Hematopoietic multipotent progenitor cell treated with erythropoietin and hydrocortisone succinate and interleukin-3 and kit ligand, for 8 days (in vitro differentiated cells): Measurements from ENCODE around the gene TERT.
"Not testable (repeated sequence)": the region's sequence is repeated elsewhere in the genome, so short reads cannot be mapped to it uniquely, and the experiment has no call there.

Experiments
- DNase-seq: peaks from one replicate; pipeline ENCODE4 v3.0.0-alpha.2; 2015

TERT gene

GRCh38 chr5:1330847-1331831 is 36.3 kb upstream of the TERT start:
- no peak for DNase-seq

- DNase-seq = no peak
Observed at GRCh38 chr5:1330146-1330846, 35.4 kb upstream of the TERT start.

GRCh38 chr5:1329111-1329579 is 34.3 kb upstream of the TERT start:
- DNase-seq = no peak

GRCh38 chr5:1328237-1329110 is 33.6 kb upstream of the TERT start:
- not testable (repeated sequence) for DNase-seq

GRCh38 chr5:1326901-1327756 is 32.3 kb upstream of the TERT start:
- not testable (repeated sequence) for DNase-seq

- not testable (repeated sequence) for DNase-seq
Observed at GRCh38 chr5:1326532-1326875, 31.6 kb upstream of the TERT start.

- DNase-seq = no peak
Observed at GRCh38 chr5:1325870-1326531, 31.1 kb upstream of the TERT start.

- no peak for DNase-seq
Observed at GRCh38 chr5:1325191-1325741, 30.4 kb upstream of the TERT start.

GRCh38 chr5:1324719-1325190 is 29.9 kb upstream of the TERT start:
- DNase-seq = no peak

- DNase-seq = no peak
Observed at GRCh38 chr5:1324301-1324700, 29.4 kb upstream of the TERT start.

GRCh38 chr5:1323803-1324173 is 28.9 kb upstream of the TERT start:
- DNase-seq = no peak

GRCh38 chr5:1322955-1323802 is 28.3 kb upstream of the TERT start:
- DNase-seq = no peak

- DNase-seq = no peak
Observed at GRCh38 chr5:1322036-1322900, 27.4 kb upstream of the TERT start.

GRCh38 chr5:1321576-1321975 is 26.7 kb upstream of the TERT start:
- no peak for DNase-seq

- no peak for DNase-seq
Observed at GRCh38 chr5:1320436-1321344, 25.8 kb upstream of the TERT start.

- no peak for DNase-seq
Observed at GRCh38 chr5:1319436-1320256, 24.8 kb upstream of the TERT start.

- DNase-seq = no peak
Observed at GRCh38 chr5:1318659-1319251, 23.9 kb upstream of the TERT start.
